ENCODE results near the gene RHOBTB1.

The RHOBTB1 gene

GRCh38 chr10:60964257-60965235 lies 20.6 kb upstream of the RHOBTB1 start:
- DNase-seq (ENCODE audit: low spot score): peak; percentile 71

DNA sequence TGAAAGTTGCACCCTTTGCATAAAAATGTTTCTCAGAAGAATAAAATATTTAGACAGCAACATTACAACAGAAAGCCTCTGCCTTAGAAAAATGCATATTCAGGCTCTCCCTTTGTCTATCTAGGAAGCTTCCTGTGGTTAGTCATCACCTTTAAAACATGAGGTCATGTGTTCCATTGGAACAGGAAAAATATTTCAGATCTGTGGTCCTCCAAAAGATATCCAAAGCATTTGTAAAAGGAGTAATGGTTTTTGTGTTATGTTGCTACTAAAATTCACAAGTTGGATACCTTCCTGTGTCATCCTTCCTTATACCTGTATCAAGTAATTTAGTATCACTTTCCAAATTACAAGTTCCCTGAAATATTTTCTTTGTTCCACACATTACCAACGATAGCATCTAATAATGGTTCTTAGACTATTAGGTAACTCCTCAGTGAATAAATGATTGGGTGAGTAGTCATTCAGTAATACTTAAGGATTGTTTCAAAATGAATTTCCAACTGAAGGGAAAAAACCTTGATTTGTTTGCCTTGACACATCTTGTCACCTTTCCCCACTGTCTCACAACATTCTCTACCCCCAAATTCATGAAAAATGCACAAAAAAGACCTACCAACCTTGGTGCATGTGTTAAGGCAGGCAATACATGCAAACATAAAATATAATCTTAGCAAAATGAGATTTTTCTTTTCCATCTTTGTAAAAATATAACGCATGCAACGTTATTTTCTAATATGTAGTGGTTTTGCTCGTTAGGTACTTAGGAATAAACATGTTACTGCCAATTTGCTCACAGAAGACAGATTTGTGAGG lies 19.7 kb upstream of the RHOBTB1 start:
- peak; percentile 30 for DNase-seq (ENCODE audit: low spot score)

DNA sequence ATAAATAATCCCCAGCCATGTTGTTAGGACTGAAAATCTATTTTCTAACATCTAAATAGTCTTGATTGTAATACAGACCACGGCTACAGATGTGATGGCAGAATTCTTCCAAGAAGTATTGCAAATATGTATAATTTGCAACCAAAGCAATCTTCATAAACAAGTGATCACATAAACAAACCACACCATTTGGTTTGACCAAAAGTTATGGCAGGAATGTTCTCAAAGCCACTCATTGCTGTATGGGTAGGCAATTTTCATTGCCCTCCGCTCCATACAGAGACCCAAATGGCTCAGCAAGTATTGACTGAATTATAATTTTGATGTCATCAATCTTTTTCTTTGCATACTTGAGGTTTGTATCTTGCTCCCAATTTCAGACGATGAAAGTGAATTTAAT lies 19.0 kb upstream of the RHOBTB1 start:
- DNase-seq (ENCODE audit: low spot score): peak; percentile 15

- DNase-seq (ENCODE audit: low spot score): no peak
Measured at GRCh38 chr10:60960913-60961312, 16.9 kb upstream of the RHOBTB1 start.

GRCh38 chr10:60960031-60960430 lies 16.0 kb upstream of the RHOBTB1 start:
- DNase-seq (ENCODE audit: low spot score): no peak

DNA sequence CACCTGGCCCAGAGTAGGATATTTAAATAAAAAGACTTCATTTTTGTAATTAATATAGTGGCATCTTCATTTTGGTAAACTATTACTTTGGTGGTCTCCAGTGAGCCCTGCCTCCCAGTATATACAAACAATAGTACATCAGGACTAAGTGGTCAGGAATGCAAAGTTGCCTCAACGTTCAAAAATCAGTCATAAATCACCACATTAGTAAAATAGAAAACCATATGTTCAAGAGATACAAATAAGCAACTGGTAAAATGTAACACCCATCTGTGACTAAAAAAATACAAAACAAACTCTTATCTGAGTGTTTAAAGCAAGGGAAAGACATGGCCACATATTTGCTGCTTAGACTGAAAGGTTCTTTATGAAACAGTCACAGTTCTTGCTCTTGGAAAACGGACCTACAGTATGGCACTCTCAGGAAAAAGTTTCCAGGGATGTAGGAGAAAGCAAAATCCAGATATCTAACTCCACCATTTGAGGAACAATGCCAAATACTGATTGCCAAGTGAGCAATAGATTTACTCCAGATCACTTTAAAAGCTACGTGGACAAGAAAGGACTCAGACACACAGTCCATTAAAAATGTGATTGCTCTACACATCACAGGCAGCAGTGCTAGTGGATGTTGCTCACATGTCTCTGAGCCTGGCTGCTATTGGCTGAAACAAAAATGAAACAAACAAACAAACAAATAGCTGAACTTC lies 15.1 kb upstream of the RHOBTB1 start:
- peak; percentile 26 for DNase-seq (ENCODE audit: low spot score)

DNA sequence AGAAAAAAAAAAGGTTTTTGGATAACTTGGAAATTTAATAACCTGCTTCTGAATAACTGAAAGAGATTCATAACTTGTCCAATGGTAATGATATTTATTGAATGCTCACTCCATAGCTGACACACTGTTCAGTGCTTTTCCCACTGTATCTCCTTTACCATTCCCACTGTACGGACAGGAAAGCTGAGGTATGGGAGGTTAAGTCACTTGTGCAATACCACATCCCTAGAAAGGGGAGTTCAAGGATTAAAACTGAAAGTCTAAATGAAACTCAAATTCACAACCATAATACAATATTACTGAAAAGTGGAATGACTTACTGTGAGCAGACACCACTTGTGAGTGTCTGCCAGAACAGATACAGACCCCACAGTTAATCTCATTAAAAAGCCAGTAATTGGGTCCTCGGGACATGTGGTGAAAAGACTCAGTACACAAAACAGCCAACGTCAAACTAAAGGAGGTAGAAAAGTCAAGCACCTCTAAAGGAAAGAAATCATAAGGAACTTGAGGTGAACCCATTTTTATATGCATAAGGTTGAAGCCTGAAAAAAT lies 13.8 kb upstream of the RHOBTB1 start:
- DNase-seq (ENCODE audit: low spot score): no peak

DNA sequence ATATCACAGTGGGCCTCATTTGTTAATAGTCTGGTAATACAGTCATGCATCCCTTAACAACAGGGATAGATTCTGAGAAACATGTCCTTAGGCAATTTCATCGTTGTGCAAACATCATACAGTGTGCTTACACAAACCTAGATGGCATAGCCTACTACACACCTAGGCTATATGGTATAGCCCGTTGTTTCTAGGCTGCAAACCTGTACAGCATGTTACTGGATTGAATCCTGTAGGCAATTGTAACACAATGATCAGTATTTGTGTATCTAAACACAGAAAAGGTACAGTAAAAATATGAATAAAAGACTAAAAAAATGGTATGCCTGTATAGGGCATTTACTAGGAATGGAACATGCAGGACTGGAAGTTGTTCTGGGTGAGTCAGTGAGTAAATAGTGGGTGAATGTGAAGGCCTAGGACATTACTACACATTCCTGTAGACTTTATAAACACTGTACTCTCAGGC lies 12.0 kb upstream of the RHOBTB1 start:
- DNase-seq (ENCODE audit: low spot score): no peak

DNA sequence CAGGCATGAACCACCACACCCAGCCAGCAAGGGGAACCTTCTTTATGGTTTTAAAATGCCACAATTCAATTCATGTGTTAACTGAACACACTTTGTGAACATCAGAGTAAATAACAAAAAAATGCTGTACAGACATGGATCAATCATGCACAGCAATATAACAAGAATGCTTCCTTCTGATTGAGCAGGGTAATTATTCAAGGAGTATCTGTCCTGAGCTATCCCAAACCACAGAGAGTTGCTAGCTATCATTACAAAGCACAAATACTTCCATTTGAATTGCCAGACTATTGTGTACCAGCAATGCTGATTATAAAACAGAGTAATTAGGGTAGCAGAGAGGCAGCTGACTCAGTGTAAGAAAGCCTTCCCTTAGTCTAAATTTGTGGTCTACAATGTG lies 11.3 kb upstream of the RHOBTB1 start:
- no peak for DNase-seq (ENCODE audit: low spot score)

DNA sequence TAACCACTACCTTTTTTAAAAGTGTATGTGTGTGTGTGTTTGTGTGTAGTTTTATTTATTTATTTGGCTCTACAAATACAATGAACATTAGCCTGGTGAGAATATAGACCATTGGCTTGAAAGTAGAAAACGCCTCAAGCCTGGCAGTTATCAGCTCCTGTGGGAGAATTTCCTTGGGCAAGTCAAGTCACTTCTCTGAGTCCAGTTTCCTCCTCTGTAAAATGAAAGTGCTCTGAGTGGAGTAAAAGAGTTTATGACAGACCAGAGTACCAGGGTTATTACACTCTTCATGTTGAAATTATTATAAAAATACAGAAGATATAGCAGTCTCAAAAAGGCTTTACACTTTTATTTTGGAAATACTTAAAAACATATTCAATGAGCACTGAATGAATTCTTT lies 10.1 kb upstream of the RHOBTB1 start:
- no peak for DNase-seq (ENCODE audit: low spot score)

DNA sequence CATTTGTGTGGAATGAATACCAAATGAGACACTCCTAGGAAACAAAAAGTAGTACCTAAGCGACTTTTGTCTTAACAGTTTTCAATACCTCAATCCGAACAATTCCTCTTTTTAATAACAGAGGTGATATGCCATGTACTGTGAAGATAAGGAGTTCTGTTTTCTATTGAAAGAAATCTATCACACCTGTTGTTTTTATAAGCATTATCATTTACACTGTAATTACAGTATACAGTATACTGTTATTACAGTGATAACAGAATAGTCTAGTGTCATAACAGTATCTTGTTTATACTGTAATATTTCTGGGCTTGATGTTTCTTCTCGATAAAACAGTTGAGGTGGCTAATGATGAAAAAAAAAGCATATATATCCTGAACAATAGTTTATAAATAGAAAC lies 9.4 kb upstream of the RHOBTB1 start:
- no peak for DNase-seq (ENCODE audit: low spot score)

GRCh38 chr10:60952846-60953220 lies 8.8 kb upstream of the RHOBTB1 start:
- no peak for DNase-seq (ENCODE audit: low spot score)

DNA sequence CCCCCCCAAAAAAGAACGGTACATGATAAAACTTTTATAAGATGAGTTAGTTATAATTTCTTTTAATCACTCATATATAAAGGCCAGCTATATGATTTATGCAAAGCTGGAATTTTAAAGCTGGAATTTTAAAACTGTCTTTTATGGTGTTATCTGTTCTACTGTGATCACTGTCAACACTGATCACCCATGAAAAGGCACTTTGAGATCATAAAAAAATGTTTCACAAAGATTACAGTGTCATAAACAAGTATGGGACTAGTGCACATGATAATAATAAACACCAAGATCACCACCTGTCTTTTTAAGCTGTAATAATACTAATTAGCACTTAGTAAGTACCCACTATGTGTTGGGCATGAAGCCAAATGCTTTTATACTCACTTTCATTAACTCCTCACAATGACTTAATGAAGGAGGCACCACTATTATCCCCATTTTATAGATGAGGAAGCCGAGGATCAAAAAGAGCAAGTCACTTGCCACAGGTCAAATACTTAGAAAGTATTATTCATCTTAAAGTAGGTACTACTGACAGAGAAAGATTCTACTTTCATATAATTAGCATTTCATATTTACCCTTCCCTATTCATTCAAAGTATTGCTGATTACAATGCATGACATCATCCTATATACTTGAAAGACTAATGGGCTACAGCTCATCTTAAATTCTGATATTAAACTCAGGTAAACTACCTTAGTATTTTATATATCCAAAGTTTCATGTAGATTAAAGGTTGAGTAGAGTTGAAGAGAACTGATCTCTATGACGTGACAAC lies 8.3 kb upstream of the RHOBTB1 start:
- no peak for DNase-seq (ENCODE audit: low spot score)

DNA sequence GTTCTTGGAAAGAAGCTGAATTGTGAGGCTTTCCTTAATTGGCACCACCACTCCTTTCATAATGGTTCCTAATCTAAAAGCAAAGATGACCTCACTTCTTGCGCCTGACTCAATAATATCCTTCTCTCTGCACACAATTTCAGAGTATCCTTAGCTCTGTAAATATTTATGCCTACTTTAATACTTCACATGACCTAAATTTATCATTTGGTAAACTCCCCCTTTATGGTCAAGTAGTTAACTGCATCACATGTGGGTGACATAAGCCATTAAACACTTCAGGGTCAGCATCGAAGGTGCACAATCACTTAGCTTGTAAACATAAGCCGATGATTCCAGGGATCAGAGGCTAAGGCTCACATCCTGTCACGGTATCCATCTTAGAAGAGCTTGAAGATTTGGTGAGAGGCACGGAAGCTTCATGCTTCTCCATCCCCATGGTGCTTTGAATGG lies 7.3 kb upstream of the RHOBTB1 start:
- DNase-seq (ENCODE audit: low spot score): no peak

- no peak for DNase-seq (ENCODE audit: low spot score)
Measured at GRCh38 chr10:60950300-60950699, 6.3 kb upstream of the RHOBTB1 start.

- no peak for DNase-seq (ENCODE audit: low spot score)
Measured at GRCh38 chr10:60948851-60949250, 4.9 kb upstream of the RHOBTB1 start.

DNA sequence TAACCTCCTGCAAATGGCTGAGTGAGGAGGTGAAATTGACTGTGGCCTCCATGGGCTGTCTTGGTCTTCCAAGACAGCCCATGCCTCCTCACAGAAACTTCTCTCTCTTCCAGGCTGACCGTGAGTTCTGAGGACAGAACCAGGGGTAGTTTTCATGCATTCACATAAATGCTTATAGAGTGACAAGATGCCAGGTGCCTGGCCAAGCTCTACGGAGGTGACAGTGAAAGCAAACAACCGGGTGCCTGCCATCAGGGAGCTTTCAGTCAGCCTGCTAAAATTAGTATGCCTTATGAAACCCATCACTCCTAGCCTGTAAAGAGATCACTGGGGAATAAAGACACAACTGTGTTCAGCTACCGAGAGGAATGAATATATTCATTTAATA lies 919 bp upstream of the RHOBTB1 start:
- no peak for DNase-seq (ENCODE audit: low spot score)

DNA sequence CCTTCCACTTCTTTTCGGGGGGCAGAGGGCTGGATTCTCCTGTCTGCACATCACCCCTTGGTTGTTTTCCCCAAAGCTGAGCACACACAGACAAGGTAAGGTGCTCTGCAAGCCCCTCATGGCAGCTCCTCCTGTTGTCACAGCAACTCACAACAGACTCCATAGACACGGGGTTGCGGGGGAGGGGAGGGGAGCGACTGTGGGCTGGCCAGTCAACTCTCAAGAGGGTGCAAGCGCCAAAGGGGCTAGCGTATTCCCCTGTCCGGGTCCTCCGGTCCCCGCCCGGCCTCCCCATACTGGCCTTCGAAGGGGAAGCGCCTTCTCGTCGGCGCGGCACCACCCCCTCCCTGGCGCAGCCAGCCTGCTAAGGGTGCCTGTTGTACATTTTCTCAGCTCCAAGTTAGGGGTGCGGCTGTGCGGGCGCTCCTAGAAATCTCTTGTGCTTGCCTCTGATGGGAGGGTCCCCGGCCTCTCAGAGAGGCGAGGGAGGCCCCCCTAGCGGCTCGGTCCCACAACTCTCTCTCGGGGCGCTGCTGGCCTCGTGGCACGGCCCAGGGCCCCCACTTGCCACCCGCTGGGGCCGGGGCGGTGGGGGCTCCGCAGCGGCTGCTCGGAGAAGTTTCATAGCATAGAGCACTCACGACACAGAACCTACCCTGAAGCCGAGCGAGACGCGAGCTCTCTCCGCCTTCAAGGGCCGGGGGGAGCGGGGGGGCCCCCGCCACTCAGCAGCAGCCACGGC lies 498 bp downstream of the RHOBTB1 start:
- DNase-seq (ENCODE audit: low spot score): peak; percentile 68

- peak; percentile 16 for DNase-seq (ENCODE audit: low spot score)
Measured at GRCh38 chr10:60942788-60943315, 1.1 kb downstream of the RHOBTB1 start.

DNA sequence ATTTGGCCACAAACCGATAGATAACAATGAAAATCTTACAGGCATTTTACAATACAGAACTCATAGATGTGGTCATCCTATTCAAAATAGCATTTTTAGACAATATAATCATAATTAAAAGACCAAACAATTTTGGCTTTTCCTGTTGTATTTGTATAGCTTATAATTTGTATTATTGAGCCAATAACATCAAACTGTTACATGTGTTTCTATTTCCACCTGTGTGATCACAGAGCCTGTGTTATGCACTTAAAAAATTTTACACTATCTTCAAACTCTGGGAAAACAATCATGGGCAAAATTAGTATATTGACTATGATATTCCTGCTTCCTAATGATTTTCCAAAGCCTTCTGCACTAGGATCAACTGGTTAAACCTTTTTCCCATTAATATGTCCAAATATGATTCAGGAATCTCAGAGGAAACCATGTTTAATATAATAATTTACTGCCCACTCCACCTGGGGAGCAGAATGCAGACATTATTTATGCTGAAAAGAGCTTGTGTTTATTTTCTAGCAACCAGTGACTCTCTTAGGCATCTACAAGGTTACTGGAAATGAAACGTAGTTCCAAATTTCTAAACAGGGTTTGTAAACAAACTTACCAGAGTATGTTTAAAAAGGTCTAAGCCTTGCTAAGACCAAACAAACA lies 1.7 kb downstream of the RHOBTB1 start:
- DNase-seq (ENCODE audit: low spot score): no peak
